ENCODE data around the gene RBFOX1. TPM values are rescaled to one million over a fixed set of nuclear protein-coding genes. Genes with fewer than 3 reads are reported as not detected.

The RBFOX1 gene
- total and polyA plus RNA-seq, 2 donors from 2014 or later = 0.24 to 0.66 TPM

GRCh38 chr16:7458144-7458543 is 125.5 kb downstream of the RBFOX1 start:
- intact Hi-C loops (cut with DNase I) = no loop called here
- no peak for TF ChIP-seq CTCF (IDR thresholded peaks at IDR 0.05; ENCODE audit: borderline replicate concordance, extremely low read depth, insufficient read depth)
- peaks cover 0 to 3% (median 0%) of the 10 kb centered on the region in 3 donors for H3K9me3 ChIP-seq (ENCODE audit: control insufficient read depth in 2 of 3, insufficient read depth in 1 of 3, low read length in 3 of 3)

GRCh38 chr16:7470344-7470743 is 137.7 kb downstream of the RBFOX1 start:
- no peak for FAIRE-seq
- intact Hi-C loops (cut with DNase I) = no loop called here

More at GRCh38 chr16:7458144-7458543, 125.5 kb downstream of the RBFOX1 start:
- Histone ChIP-seq H3K36me3 (ENCODE audit: control insufficient read depth in 2 of 3, insufficient read depth in 3 of 3, low read length in 3 of 3) (no peaks in the 10 kb centered on the region), H3K4me1 (ENCODE audit: control insufficient read depth in 2 of 3, insufficient read depth in 2 of 3, low read depth in 1 of 3, low read length in 3 of 3) (no peaks in the 10 kb centered on the region), H3K27me3 (ENCODE audit: control insufficient read depth, insufficient read depth, low read length) (no peaks in the 10 kb centered on the region), H3K4me3 (ENCODE audit: low read length in 3 of 3) (no peak overlapping the region), H3K9ac (ENCODE audit: low read length in 3 of 3) (no peak overlapping the region), H3K27ac (ENCODE audit: low read depth in 2 of 2, low read length in 2 of 2) (no peak overlapping the region)
- no peak for FAIRE-seq
- no peak for DNase-seq

GRCh38 chr16:7471268-7471667 is 138.6 kb downstream of the RBFOX1 start:
- Histone ChIP-seq H3K9ac (ENCODE audit: low read length in 3 of 3) (no peak overlapping the region), H3K9me3 (ENCODE audit: control insufficient read depth in 2 of 3, insufficient read depth in 1 of 3, low read length in 3 of 3) (no peaks in the 10 kb centered on the region), H3K36me3 (ENCODE audit: control insufficient read depth in 2 of 3, insufficient read depth in 3 of 3, low read length in 3 of 3) (no peaks in the 10 kb centered on the region), H3K27ac (ENCODE audit: low read depth in 2 of 2, low read length in 2 of 2) (no peak overlapping the region), H3K27me3 (ENCODE audit: control insufficient read depth, insufficient read depth, low read length) (no peaks in the 10 kb centered on the region), H3K4me1 (ENCODE audit: control insufficient read depth in 2 of 3, insufficient read depth in 2 of 3, low read depth in 1 of 3, low read length in 3 of 3) (no peaks in the 10 kb centered on the region), H3K4me3 (ENCODE audit: low read length in 3 of 3) (no peak overlapping the region)
- DNase-seq (no peak), FAIRE-seq (no peak)
- intact Hi-C loops (cut with DNase I) = no loop called here
- TF ChIP-seq CTCF (IDR thresholded peaks at IDR 0.05; ENCODE audit: borderline replicate concordance, extremely low read depth, insufficient read depth) = no peak

More at GRCh38 chr16:7470344-7470743, 137.7 kb downstream of the RBFOX1 start:
- no peak for TF ChIP-seq CTCF (IDR thresholded peaks at IDR 0.05; ENCODE audit: borderline replicate concordance, extremely low read depth, insufficient read depth)
- H3K4me3 ChIP-seq (ENCODE audit: low read length in 3 of 3) = no peak overlapping the region
- no peak for DNase-seq
- H3K9me3 ChIP-seq (ENCODE audit: control insufficient read depth in 2 of 3, insufficient read depth in 1 of 3, low read length in 3 of 3) = no peaks in the 10 kb centered on the region
- no peaks in the 10 kb centered on the region for H3K4me1 ChIP-seq (ENCODE audit: control insufficient read depth in 2 of 3, insufficient read depth in 2 of 3, low read depth in 1 of 3, low read length in 3 of 3)
- H3K9ac ChIP-seq (ENCODE audit: low read length in 3 of 3) = no peak overlapping the region
- no peaks in the 10 kb centered on the region for H3K27me3 ChIP-seq (ENCODE audit: control insufficient read depth, insufficient read depth, low read length)
- no peak overlapping the region for H3K27ac ChIP-seq (ENCODE audit: low read depth in 2 of 2, low read length in 2 of 2)
- H3K36me3 ChIP-seq (ENCODE audit: control insufficient read depth in 2 of 3, insufficient read depth in 3 of 3, low read length in 3 of 3) = no peaks in the 10 kb centered on the region

- no peaks in the 10 kb centered on the region for H3K9me3 ChIP-seq (ENCODE audit: control insufficient read depth in 2 of 3, insufficient read depth in 1 of 3, low read length in 3 of 3)
- no peak overlapping the region for H3K4me3 ChIP-seq (ENCODE audit: low read length in 3 of 3)
- no peaks in the 10 kb centered on the region for H3K36me3 ChIP-seq (ENCODE audit: control insufficient read depth in 2 of 3, insufficient read depth in 3 of 3, low read length in 3 of 3)
- H3K9ac ChIP-seq (ENCODE audit: low read length in 3 of 3) = no peak overlapping the region
- no peaks in the 10 kb centered on the region for H3K27me3 ChIP-seq (ENCODE audit: control insufficient read depth, insufficient read depth, low read length)
- DNase-seq (no peak), FAIRE-seq (no peak)
- no peak for TF ChIP-seq CTCF (IDR thresholded peaks at IDR 0.05; ENCODE audit: borderline replicate concordance, extremely low read depth, insufficient read depth)
- intact Hi-C loops (cut with DNase I) = no loop called here
- H3K4me1 ChIP-seq (ENCODE audit: control insufficient read depth in 2 of 3, insufficient read depth in 2 of 3, low read depth in 1 of 3, low read length in 3 of 3) = no peaks in the 10 kb centered on the region
- H3K27ac ChIP-seq (ENCODE audit: low read depth in 2 of 2, low read length in 2 of 2) = no peak overlapping the region
These were observed 149.4 kb downstream of the RBFOX1 start for GRCh38 chr16:7482032-7482431.
